SK-N-MC (cell line): Measurements from ENCODE around the gene TVP23B.
"Not testable (repeated sequence)": the region's sequence is repeated elsewhere in the genome, so short reads cannot be mapped to it uniquely, and the experiment has no call there.

Experiments used
- DNase-seq: peaks from one replicate; pipeline ENCODE4 v3.0.0-alpha.2; 2011; ENCODE audit warnings: low read depth, low spot score
- H3K27ac ChIP-seq: fragments of 200-600 bp; sonication (generic); 2 replicates; pipeline ENCODE4 v1.5.1; 2016; ENCODE audit warnings: mixed run types
- H3K36me3 ChIP-seq: fragments of 200-600 bp; sonication (generic); 2 replicates; pipeline ENCODE4 v1.6.1; 2017; ENCODE audit warnings: antibody characterized with exemption, low read length, mixed read lengths; ENCODE audit not compliant: insufficient read depth
- H3K4me3 ChIP-seq: fragments of 200-600 bp; sonication (generic); 2 replicates; pipeline ENCODE4 v1.5.1; 2016
- H3K9ac ChIP-seq: fragments of 200-600 bp; sonication (generic); 2 replicates; pipeline ENCODE4 v1.8.0; 2017; ENCODE audit warnings: mixed run types, mixed read lengths; ENCODE audit not compliant: insufficient read length
- H3K9me3 ChIP-seq: fragments of 200-600 bp; sonication (generic); 2 replicates; pipeline ENCODE4 v1.6.1; 2017; ENCODE audit warnings: low read depth, mild to moderate bottlenecking, antibody characterized with exemption, low read length, moderate library complexity, mixed read lengths
- EZH2 ChIP-seq: fragments of 200-600 bp; sonication (generic); IDR thresholded peaks from one replicate; pipeline ENCODE4 v1.6.1; 2017; ENCODE audit warnings: antibody characterized with exemption
- FOXP2 ChIP-seq: optimal IDR thresholded peaks from 2 replicates; pipeline ENCODE3; 2011; ENCODE audit warnings: mild to moderate bottlenecking, moderate library complexity; ENCODE audit not compliant: insufficient read depth; ENCODE audit errors: extremely low read length, control extremely low read depth
- POLR2AphosphoS5 ChIP-seq: IDR thresholded peaks from 2 replicates; pipeline ENCODE4 v1.6.1; 2012; ENCODE audit warnings: mild to moderate bottlenecking, low read depth, low read length, borderline replicate concordance

Gene TVP23B

DNA sequence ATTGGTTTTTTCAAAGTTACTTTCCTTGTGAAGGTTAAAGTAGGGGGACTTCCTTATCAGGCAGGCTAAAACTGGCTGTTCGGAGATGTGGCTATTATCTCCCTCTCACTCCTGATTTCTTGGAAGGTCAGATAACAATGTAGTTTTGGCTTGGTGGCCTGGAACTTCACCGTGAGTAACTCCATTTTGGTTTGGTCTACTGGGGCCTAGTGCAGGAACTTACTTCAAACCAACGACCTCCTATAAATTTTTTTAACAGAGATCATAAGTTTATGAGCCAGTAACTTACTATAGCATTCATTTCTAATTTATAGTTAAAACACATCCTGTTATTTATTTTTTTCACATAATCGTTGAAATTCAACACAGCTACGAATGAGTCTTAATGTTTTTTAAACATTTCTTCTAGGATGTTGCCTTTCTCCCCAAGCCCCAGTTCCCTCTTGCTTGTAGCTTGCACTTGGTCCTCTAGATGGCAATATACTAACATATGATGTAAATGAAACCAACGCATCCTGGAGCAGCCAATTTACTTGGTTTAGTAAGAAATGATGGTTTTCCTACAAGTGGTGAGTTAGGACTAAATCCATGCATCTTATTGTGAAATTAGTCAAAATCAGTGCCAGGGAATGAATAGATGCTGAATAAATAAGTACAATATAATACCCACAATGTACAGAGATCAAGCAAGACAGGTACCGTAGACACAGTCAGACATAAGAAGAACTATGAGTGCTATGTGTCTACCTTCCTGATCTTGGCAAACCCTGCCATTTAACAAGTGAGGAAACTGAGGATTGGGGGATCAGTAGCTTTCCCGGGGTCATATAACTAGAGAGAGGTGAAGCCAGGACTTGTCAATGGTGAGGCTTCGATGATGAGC lies 35.7 kb downstream of the TVP23B start:
- not testable (repeated sequence) for H3K36me3 ChIP-seq, H3K4me3 ChIP-seq, H3K9me3 ChIP-seq, H3K9ac ChIP-seq, DNase-seq, H3K27ac ChIP-seq

DNA sequence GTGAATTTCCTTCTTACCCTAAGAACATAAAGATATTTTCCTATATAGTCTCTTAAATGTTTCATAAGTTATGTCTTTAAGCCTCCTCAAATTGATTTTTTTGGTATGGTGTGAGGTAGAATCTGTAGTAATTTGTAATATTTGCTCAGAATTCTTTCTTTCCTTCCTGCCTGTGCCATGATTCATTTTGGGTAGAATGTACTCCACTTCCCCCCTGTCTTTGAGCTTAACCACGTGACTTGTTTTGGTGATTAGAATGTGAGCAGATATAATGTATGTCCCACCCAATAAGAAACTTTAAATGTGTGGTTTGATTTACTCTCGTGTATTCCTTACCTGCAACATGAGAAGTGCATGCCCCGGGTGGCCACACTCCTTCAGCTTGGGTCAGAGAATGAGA lies 40.4 kb downstream of the TVP23B start:
- not testable (repeated sequence) for DNase-seq, H3K27ac ChIP-seq, H3K36me3 ChIP-seq, H3K4me3 ChIP-seq, H3K9ac ChIP-seq, H3K9me3 ChIP-seq

DNA sequence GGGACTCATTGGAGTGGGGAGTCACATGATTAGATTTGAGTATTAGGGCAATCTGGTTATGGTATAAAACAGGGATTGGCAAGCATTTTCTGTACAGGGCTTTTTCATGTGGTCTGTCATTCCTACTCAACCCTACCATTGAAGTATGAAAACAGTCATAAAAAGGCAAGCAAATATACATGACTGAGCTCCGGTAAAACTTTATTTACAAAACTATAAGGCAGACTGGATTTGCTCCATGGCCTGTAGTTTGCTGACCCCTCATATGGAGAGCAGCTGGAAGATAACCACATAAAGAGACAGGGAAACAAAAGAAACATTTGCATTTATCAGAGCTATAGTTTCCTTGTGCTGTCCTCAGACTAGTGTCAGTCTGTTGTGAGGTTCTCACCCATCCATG lies 46.6 kb downstream of the TVP23B start:
- H3K4me3 ChIP-seq, H3K9ac ChIP-seq, H3K36me3 ChIP-seq, DNase-seq, H3K27ac ChIP-seq, H3K9me3 ChIP-seq: not testable (repeated sequence)

DNA sequence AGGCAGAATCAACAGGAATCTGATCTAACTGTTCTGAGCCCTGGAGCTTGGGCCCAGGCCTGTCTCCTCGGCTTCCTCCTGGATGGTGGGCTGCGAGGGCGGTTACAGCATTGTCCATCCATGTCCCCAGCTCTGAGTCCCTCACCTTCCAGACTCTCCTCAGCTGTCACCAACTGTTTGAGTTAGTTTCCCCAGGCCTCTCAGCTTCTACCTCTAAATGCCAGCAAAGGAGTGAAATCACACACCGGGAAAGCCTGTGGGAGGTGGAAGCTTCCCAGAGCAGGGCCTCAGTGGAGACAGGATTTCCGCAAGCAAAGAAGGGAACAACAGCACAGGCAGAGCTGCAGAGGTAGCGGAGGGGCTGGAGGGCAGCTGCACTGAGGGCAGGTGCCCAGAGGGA lies 67.5 kb downstream of the TVP23B start:
- H3K4me3 ChIP-seq: no peak overlapping the region
- no peak for TF ChIP-seq POLR2AphosphoS5
- no peak for TF ChIP-seq EZH2
- TF ChIP-seq FOXP2: no peak
- H3K36me3 ChIP-seq: no peaks in the 10 kb centered on the region
- no peak overlapping the region for H3K9ac ChIP-seq
- no peak for DNase-seq
- no peak overlapping the region for H3K27ac ChIP-seq
- no peaks in the 10 kb centered on the region for H3K9me3 ChIP-seq

DNA sequence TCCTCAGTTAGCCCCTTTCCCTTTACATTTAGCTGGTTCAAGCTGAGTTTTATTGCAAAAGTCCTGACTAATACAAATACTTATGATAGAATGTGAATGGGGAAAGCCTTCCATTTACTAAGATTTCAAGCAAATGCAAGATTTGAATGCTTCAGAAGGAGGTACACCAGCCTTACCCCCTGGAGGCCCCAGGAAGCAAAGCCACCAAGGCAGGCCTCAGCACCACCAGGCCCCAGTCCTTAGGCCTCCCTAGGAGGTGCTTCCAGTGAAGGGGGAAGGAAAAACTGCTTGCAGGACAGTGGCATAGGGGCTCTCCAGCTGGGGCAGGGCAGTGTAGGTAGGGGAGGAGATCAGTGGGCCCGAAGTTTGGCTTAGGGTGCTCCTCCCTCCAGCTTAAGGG lies 69.7 kb downstream of the TVP23B start:
- Histone ChIP-seq H3K9ac (no peak overlapping the region), H3K9me3 (no peaks in the 10 kb centered on the region), H3K27ac (no peak overlapping the region), H3K4me3 (no peak overlapping the region), H3K36me3 (no peaks in the 10 kb centered on the region)
- DNase-seq: no peak
- TF ChIP-seq POLR2AphosphoS5 (no peak), EZH2 (no peak), FOXP2 (no peak)

DNA sequence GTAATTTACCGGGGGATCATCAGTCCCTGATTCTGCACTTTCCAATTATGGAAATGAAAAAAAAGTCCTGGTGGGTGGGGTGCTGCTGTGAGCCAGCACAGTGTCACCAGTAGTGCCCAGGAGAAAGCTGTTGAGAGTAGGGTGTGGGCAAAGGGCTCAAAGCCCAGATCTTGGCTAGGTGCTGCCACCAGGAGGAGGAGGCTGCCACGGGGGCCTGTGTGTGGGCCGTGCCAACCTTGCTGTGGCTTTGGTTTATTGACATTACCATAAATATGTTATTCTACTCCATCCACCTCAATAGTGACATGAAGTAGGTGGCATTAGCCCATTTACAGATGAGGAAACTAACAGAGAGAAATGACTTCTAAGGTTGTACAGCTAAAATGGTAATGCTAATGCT lies 70.2 kb downstream of the TVP23B start:
- TF ChIP-seq EZH2 (no peak), POLR2AphosphoS5 (no peak), FOXP2 (no peak)

DNA sequence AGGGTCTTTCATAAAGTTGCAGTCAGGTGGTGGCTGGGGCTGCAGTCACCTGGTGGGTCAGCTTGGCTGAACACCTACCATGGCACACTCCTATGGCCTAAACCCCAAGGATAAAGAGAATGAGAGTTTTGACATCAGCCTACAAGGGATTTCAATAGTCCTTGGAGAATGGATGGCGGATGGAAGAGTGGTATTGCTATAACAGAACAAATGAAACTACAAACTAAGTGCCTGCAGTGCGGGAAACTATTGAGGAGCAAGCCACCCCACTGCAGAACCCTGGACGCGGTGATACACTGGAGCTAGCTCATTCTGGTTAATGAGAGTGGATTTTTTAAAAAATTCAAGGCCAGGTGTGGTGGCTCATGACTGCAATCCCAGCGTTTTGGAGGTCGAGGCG lies 74.0 kb downstream of the TVP23B start:
- no peak overlapping the region for H3K9ac ChIP-seq
- TF ChIP-seq POLR2AphosphoS5 (no peak), EZH2 (no peak), FOXP2 (no peak)
- DNase-seq: no peak
- H3K27ac ChIP-seq: no peak overlapping the region
- no peak overlapping the region for H3K4me3 ChIP-seq
- H3K9me3 ChIP-seq: no peaks in the 10 kb centered on the region
- no peaks in the 10 kb centered on the region for H3K36me3 ChIP-seq

More for the DNA sequence above, 70.2 kb downstream of the TVP23B start:
- no peaks in the 10 kb centered on the region for H3K9me3 ChIP-seq
- no peak for DNase-seq
- H3K4me3 ChIP-seq: no peak overlapping the region
- no peak overlapping the region for H3K27ac ChIP-seq
- no peak overlapping the region for H3K9ac ChIP-seq
- no peaks in the 10 kb centered on the region for H3K36me3 ChIP-seq

DNA sequence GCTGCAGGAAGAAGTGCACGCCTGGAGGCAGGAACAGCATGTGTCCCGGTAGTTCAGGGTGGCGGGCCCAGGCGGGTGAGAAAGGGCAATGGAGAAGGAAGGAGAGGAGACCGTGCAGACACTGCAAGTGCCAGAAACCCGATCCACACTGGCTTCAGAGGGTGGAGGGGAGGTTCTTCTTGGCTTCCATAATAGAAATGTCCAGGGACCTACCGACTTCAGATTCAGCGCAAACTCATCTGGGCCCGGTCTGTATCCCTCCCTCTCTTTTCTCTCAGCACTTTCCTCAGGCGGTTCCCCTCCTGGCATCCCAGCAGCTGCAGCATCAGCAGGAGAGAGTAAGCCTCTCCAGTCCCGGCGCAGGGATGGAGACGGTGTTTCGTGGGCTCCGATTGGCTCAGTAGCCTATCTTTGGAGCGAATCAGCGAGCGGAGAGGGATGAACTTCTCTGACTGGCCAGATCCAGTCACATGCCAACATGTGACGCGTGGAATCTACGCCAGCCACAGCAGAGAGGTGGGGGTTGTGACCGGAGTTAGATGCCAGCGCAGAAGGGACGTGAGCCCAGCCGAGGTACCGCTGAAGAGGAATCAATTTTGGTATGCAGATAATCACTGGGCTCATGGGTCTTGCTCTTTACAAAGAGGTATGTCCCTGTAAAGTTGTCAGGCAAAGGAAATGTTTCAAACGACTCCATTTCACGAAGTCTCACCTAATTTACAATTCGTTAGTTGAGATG lies 75.0 kb downstream of the TVP23B start:
- DNase-seq: peak; percentile 48
- peak overlapping the region; percentile 61 for H3K9ac ChIP-seq
- H3K27ac ChIP-seq: peak overlapping the region; percentile 56
- H3K4me3 ChIP-seq: peak overlapping the region; percentile 82
- no peaks in the 10 kb centered on the region for H3K36me3 ChIP-seq
- no peaks in the 10 kb centered on the region for H3K9me3 ChIP-seq
- TF ChIP-seq POLR2AphosphoS5 (peak; percentile 76), EZH2 (no peak)
